HUES48 (cell line): ENCODE results near the gene R3HDM4.
"Not testable (repeated sequence)": the region's sequence is repeated elsewhere in the genome, so short reads cannot be mapped to it uniquely, and the experiment has no call there.

Source experiments
- H3K27ac ChIP-seq: one replicate; pipeline ENCODE4 v1.7.0; 2013; ENCODE audit warnings: low read depth, low read length, inconsistent platforms
- H3K27me3 ChIP-seq: 2 replicates; pipeline ENCODE4 v1.6.1; 2013; ENCODE audit warnings: mild to moderate bottlenecking, low read length; ENCODE audit not compliant: control insufficient read depth, insufficient read depth
- H3K36me3 ChIP-seq: 2 replicates; pipeline ENCODE4 v1.6.1; 2013; ENCODE audit warnings: low read length; ENCODE audit not compliant: control insufficient read depth, insufficient read depth
- H3K4me1 ChIP-seq: 2 replicates; pipeline ENCODE4 v1.6.1; 2013; ENCODE audit warnings: mild to moderate bottlenecking, low read length; ENCODE audit not compliant: control insufficient read depth, insufficient read depth
- H3K4me3 ChIP-seq: 2 replicates; pipeline ENCODE4 v1.5.1; 2013; ENCODE audit warnings: mild to moderate bottlenecking, low read depth, low read length
- H3K9ac ChIP-seq: 2 replicates; pipeline ENCODE4 v1.6.1; 2013; ENCODE audit warnings: mild to moderate bottlenecking, low read depth, low read length, moderate library complexity
- H3K9me3 ChIP-seq: 2 replicates; pipeline ENCODE4 v1.6.1; 2013; ENCODE audit warnings: low read length; ENCODE audit not compliant: control insufficient read depth, insufficient read depth

R3HDM4 gene

GRCh38 chr19:913080-913748 is at the start of gene R3HDM4:
R3HDM4 (minus strand) TSS chr19:913219; CDS start chr19:913157, 62 bp downstream.
- H3K4me3 ChIP-seq: peak within 1 kb of the TSS; percentile 72
- no peak within 1 kb of the TSS for H3K9ac ChIP-seq
- no peaks in the 10 kb centered on the region for H3K9me3 ChIP-seq
- 0 out of 2 replicates have a peak, but pooled peaks cover 3% of the 10 kb centered on the region for H3K4me1 ChIP-seq
- H3K36me3 ChIP-seq: no peaks in the 10 kb centered on the region
- H3K27ac ChIP-seq: peak within 1 kb of the TSS; percentile 57
- peaks cover 25% of the 10 kb centered on the region for H3K27me3 ChIP-seq

DNA sequence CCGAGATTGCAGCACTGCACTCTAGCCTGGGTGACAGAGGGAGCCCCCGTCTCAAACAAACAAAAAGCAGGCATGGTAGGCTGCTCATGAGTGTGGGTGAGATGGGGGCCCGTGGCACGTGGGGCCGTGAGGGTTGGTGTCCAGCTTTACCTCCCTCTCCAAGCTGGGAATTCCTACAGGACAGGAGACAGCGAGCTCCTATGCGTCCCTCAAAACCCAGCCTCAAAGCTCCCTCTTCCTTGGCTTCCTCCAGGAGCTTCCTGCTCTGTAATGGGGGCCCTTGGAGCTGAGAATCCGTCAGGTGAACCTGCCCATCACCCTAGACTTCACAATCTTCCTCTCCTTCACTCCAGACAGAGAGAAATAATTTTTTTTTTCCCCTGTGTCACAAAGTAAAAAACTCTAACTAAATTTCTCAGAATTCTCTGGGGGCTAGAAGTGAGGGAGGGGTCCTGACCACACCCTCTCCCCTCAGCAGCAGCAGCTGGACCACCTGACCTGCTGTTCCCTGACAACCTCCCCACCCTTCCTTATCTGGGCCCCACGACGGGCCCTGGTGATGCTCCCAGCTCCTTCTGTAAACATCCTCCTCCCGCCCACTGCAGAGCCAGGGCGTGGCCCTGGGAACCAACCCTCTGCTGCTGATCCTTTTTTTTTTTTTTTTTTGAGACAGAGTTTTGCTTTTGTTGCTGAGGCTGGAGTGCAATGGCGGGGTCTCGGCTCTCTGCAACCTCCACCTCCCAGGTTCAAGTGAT is 49.0 kb upstream of the R3HDM4 start:
- H3K27ac ChIP-seq: no peak overlapping the region
- no peaks in the 10 kb centered on the region for H3K27me3 ChIP-seq
- H3K4me1 ChIP-seq: no peaks in the 10 kb centered on the region
- peaks cover 37% of the 10 kb centered on the region for H3K36me3 ChIP-seq
- no peak overlapping the region for H3K9ac ChIP-seq
- H3K4me3 ChIP-seq: no peak overlapping the region
- H3K9me3 ChIP-seq: peaks cover 2% of the 10 kb centered on the region; the same call in 1 of the 2 replicates

- Histone ChIP-seq H3K27me3 (no peaks in the 10 kb centered on the region), H3K9ac (no peak overlapping the region), H3K4me3 (no peak overlapping the region), H3K27ac (no peak overlapping the region), H3K9me3 (0 out of 2 replicates have a peak, but pooled peaks cover 2% of the 10 kb centered on the region), H3K36me3 (peaks cover 30% of the 10 kb centered on the region), H3K4me1 (peaks cover 7% of the 10 kb centered on the region; the same call in 1 of the 2 replicates)
Observed at GRCh38 chr19:960601-960938, 47.6 kb upstream of the R3HDM4 start.

GRCh38 chr19:960020-960419 is 47.0 kb upstream of the R3HDM4 start:
- no peak overlapping the region for H3K4me3 ChIP-seq
- H3K36me3 ChIP-seq: peaks cover 25% of the 10 kb centered on the region
- no peaks in the 10 kb centered on the region for H3K27me3 ChIP-seq
- H3K9me3 ChIP-seq: 0 out of 2 replicates have a peak, but pooled peaks cover under 1% of the 10 kb centered on the region
- no peak overlapping the region for H3K27ac ChIP-seq
- H3K4me1 ChIP-seq: peaks cover 7% of the 10 kb centered on the region; the same call in 1 of the 2 replicates
- H3K9ac ChIP-seq: no peak overlapping the region

DNA sequence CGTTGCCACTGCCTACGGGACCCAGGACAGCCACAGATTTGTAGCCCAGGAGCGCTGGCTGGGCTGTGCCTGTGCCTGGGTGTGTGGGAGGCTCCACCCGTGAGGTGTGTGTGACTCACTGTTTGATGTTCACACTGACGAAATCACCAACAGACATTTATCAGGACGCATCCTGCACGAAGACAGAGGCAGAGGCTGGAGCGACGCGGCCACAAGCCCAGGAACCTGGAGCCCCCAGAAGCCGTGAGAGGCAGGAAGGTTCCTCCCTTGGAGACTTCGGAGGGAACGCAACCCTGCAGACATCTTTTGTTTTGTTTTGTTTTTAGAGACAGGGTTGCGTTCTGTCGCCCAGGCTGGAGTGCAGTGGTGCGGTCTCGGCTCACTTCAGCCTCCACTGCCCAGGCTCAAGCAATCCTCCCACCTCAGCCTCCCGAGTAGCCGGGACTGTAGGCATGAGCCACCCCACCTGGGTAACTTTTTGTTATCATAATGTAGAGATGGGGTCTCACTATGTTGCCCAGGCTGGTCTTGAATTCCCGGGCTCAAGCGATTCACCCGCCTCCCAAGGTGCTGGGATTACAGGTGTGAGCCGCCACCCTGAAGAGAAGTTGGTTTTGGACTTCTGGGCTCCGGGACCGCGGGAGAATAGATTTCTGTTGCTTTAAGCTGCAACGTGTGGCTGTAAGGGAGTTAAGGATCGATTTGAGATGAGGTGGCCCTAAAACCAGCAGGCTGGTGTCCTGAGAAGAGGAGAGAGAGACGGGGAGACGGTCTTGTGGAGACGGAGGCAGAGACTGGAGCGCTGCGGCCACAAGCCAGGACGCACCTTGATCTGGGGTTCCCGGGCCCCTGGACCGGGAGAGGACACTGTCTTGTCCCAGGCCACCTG is 46.2 kb upstream of the R3HDM4 start:
- no peak overlapping the region for H3K9ac ChIP-seq
- H3K27ac ChIP-seq: no peak overlapping the region
- H3K4me3 ChIP-seq: no peak overlapping the region
- H3K9me3 ChIP-seq: no peaks in the 10 kb centered on the region
- H3K36me3 ChIP-seq: peaks cover 18% of the 10 kb centered on the region
- H3K4me1 ChIP-seq: peaks cover 7% of the 10 kb centered on the region; the same call in 1 of the 2 replicates
- no peaks in the 10 kb centered on the region for H3K27me3 ChIP-seq

DNA sequence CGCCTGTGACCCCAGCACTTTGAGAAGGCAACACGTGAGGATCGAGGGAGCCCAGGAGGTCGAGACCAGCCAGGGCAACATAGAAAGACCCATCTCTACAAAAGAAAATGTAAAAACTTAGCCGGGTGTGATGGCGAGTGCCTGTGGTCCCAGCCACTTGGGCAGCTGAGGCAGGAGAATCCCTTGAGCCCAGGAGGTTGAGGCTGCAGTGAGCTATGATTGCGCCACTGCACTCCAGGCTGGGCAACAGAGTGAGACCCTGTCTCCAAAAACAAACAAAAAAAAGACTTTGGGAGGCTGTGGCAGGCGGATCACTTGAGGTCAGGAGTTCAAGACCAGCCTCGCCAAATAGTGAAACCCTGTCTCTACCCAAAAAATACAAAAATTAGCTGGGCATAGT is 44.6 kb upstream of the R3HDM4 start:
- peak overlapping the region; percentile 32 for H3K27ac ChIP-seq
- H3K4me1 ChIP-seq: peaks cover 17% of the 10 kb centered on the region
- H3K27me3 ChIP-seq, H3K9me3 ChIP-seq, H3K9ac ChIP-seq, H3K4me3 ChIP-seq: not testable (repeated sequence)
- peaks cover 11% of the 10 kb centered on the region for H3K36me3 ChIP-seq

GRCh38 chr19:956766-957440 is 43.9 kb upstream of the R3HDM4 start:
- Histone ChIP-seq H3K27me3 (no peaks in the 10 kb centered on the region), H3K36me3 (peaks cover 11% of the 10 kb centered on the region), H3K4me1 (peaks cover 18% of the 10 kb centered on the region), H3K4me3 (no peak overlapping the region), H3K9me3 (no peaks in the 10 kb centered on the region), H3K27ac (peak overlapping the region; percentile 64), H3K9ac (no peak overlapping the region)

GRCh38 chr19:955803-956765 is 43.1 kb upstream of the R3HDM4 start:
- no peaks in the 10 kb centered on the region for H3K9me3 ChIP-seq
- peaks cover 18% of the 10 kb centered on the region for H3K4me1 ChIP-seq
- peak overlapping the region; percentile 64 for H3K27ac ChIP-seq
- H3K9ac ChIP-seq: no peak overlapping the region
- H3K36me3 ChIP-seq: peaks cover 11% of the 10 kb centered on the region
- H3K4me3 ChIP-seq: no peak overlapping the region
- no peaks in the 10 kb centered on the region for H3K27me3 ChIP-seq

DNA sequence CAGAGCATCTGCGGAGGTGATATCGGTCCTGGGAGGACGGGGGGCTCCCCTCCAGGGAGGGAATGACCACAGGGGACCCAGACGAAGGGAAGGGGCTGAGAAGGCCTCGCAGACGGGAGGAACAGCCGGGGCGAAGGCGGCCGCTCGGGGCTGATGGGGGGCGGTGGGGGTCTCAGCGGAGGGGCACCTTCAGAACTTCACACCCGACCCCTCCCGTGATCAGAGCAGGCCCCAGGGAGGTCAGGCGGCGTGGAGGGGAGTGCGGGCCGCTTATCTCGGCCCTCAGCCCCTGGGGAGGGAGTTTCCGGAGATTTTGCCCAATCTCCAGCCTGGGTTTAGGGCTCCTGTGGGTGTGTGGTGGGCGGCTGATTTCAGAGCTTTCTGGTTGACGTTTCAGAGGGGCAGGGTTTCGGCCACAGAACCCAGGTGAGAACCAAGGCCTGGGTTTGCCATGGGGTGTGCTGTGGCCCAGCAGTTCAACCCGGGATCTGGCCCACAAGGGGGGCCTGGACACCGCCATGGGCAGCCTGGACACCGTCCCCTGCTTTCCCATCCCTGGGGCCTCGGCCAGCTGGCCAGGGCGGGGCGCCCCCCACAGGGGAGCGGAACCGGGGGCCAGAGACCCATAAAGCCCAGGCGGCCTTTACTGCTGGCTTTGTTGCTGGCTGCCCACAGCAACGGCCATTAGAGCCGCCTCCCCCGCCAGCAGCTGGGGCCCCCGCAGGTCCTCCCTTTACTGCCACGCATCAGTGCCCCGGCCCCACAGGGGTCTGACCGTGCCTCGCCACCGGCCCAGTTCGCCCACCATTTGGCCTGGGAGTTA is 41.9 kb upstream of the R3HDM4 start:
- H3K4me1 ChIP-seq: peaks cover 18% of the 10 kb centered on the region
- no peaks in the 10 kb centered on the region for H3K27me3 ChIP-seq
- no peak overlapping the region for H3K9ac ChIP-seq
- no peak overlapping the region for H3K4me3 ChIP-seq
- H3K36me3 ChIP-seq: peaks cover 3% of the 10 kb centered on the region; the same call in 1 of the 2 replicates
- H3K9me3 ChIP-seq: no peaks in the 10 kb centered on the region
- H3K27ac ChIP-seq: peak overlapping the region; percentile 64
